GM21619 (cell line): Measurements from ENCODE around the gene LRRC8C.

ENCODE experiments used
- ATAC-seq: cut with Tn5 transposase; IDR thresholded peaks from one replicate; pipeline ENCODE4 v1.9.1; 2021; ENCODE audit not compliant: unreplicated experiment

Gene LRRC8C

GRCh38 chr1:89727517-89728312 lies 94.8 kb downstream of the LRRC8C start:
- no peak for ATAC-seq

GRCh38 chr1:89728381-89728780 lies 95.5 kb downstream of the LRRC8C start:
- ATAC-seq: no peak

- no peak for ATAC-seq
Measured at GRCh38 chr1:89732206-89732605, 99.3 kb downstream of the LRRC8C start.

- no peak for ATAC-seq
Measured at GRCh38 chr1:89732643-89733222, 99.8 kb downstream of the LRRC8C start.

- no peak for ATAC-seq
Measured at GRCh38 chr1:89733748-89734147, 100.8 kb downstream of the LRRC8C start.

GRCh38 chr1:89734442-89734841 lies 101.5 kb downstream of the LRRC8C start:
- no peak for ATAC-seq

GRCh38 chr1:89735479-89735878 lies 102.6 kb downstream of the LRRC8C start:
- no peak for ATAC-seq

- ATAC-seq: no peak
Measured at GRCh38 chr1:89736937-89737733, 104.2 kb downstream of the LRRC8C start.

GRCh38 chr1:89737985-89738510 lies 105.1 kb downstream of the LRRC8C start:
- no peak for ATAC-seq

- ATAC-seq: peak; percentile 60
Measured at GRCh38 chr1:89739013-89739843, 106.3 kb downstream of the LRRC8C start.

- no peak for ATAC-seq
Measured at GRCh38 chr1:89739844-89740216, 106.9 kb downstream of the LRRC8C start.

GRCh38 chr1:89743788-89744187 lies 110.9 kb downstream of the LRRC8C start:
- ATAC-seq: no peak

GRCh38 chr1:89746424-89747149 lies 113.7 kb downstream of the LRRC8C start:
- ATAC-seq: no peak

- ATAC-seq: no peak
Measured at GRCh38 chr1:89753761-89754160, 120.8 kb downstream of the LRRC8C start.

GRCh38 chr1:89754518-89754917 lies 121.6 kb downstream of the LRRC8C start:
- no peak for ATAC-seq

GRCh38 chr1:89755591-89755990 lies 122.7 kb downstream of the LRRC8C start:
- no peak for ATAC-seq

- ATAC-seq: peak; percentile 75
Measured at GRCh38 chr1:89757532-89757931, 124.6 kb downstream of the LRRC8C start.

GRCh38 chr1:89758156-89758555 lies 125.2 kb downstream of the LRRC8C start:
- no peak for ATAC-seq

- ATAC-seq: no peak
Measured at GRCh38 chr1:89759036-89759435, 126.1 kb downstream of the LRRC8C start.

- ATAC-seq: no peak
Measured at GRCh38 chr1:89760496-89760895, 127.6 kb downstream of the LRRC8C start.
